22Rv1 (cell line): ENCODE data around the gene PFKFB3.
"Not testable (repeated sequence)": the region's sequence is repeated elsewhere in the genome, so short reads cannot be mapped to it uniquely, and the experiment has no call there.

ENCODE experiments used
- H3K27ac ChIP-seq: fragments of 450-650 bp; 2 replicates; pipeline ENCODE4 v1.5.1; 2017
- CTCF ChIP-seq: fragments of 450-650 bp; IDR thresholded peaks from 2 replicates; pipeline ENCODE4 v1.5.1; 2017; ENCODE audit warnings: mild to moderate bottlenecking
- ZFX ChIP-seq: fragments of 450-650 bp; IDR thresholded peaks from 2 replicates; pipeline ENCODE4 v1.6.1; 2017; ENCODE audit warnings: antibody characterized with exemption, borderline replicate concordance

The PFKFB3 gene

GRCh38 chr10:6203331-6204062, 765 bp downstream of the PFKFB3 start:
- TF ChIP-seq ZFX (no peak), CTCF (peak; percentile 52)
- H3K27ac ChIP-seq: peak overlapping the region; percentile 40

GRCh38 chr10:6204063-6204340, 1.3 kb downstream of the PFKFB3 start:
- no peak for TF ChIP-seq ZFX
- no peak for TF ChIP-seq CTCF
- no peak overlapping the region for H3K27ac ChIP-seq

- H3K27ac ChIP-seq: no peak overlapping the region
- TF ChIP-seq CTCF (no peak), ZFX (no peak)
Observed at GRCh38 chr10:6204341-6205191, 1.8 kb downstream of the PFKFB3 start.

DNA sequence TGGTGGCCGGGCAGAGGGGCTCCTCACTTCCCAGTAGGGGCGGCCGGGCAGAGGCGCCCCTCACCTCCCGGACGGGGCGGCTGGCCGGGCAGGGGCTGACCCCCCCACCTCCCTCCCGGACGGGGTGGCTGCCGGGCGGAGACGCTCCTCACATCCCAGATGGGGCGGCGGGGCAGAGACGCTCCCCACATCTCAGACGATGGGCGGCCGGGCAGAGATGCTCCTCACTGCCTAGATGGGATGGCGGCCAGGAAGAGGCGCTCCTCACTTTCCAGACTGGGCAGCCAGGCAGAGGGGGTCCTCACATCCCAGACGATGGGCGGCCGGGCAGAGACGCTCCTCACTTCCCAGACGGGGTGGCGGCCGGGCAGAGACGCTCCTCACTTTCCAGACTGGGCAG, 3.8 kb downstream of the PFKFB3 start:
- not testable (repeated sequence) for H3K27ac ChIP-seq

DNA sequence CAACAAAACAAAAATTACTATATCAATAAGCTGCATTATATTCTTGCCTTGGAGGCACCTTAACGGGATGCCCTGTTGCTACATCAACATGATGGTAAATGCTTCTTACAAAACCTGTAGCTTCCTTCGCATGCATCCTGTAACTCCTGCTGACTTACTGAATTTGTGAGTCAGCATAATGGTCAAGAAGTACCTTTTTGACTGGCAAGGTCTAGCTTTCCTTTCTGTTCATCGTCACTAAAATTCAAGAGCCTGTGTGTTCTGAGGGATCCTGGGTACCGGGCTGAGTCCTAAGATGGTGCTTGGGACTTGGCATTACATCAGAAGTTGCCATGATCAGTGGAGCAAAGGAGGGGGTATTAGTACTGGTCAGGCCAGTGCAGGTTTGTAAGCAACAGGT, 4.9 kb downstream of the PFKFB3 start:
- H3K27ac ChIP-seq: no peak overlapping the region
- TF ChIP-seq ZFX (no peak), CTCF (no peak)

DNA sequence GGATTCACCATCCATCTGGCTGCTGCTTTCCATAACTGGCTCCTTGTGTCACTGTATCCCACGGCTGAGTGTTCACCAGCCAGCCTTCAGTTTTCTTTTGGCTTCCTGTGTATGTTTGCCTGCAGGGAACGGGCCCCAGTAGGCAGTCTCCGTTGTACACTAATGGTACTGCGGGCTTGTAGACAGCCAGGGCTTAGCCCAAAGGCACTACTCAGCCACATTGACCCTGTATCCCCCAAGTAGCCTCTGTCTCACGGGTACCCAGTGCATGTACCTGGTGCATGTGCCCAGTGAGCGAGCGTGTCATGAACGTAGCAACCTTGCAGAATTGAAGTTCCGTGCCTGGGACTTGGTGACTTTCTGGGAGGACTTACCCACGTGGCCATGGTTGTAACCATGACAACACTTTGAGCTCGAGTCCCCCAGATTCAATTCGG, 6.1 kb downstream of the PFKFB3 start:
- no peak for TF ChIP-seq ZFX
- no peak for TF ChIP-seq CTCF
- no peak overlapping the region for H3K27ac ChIP-seq

DNA sequence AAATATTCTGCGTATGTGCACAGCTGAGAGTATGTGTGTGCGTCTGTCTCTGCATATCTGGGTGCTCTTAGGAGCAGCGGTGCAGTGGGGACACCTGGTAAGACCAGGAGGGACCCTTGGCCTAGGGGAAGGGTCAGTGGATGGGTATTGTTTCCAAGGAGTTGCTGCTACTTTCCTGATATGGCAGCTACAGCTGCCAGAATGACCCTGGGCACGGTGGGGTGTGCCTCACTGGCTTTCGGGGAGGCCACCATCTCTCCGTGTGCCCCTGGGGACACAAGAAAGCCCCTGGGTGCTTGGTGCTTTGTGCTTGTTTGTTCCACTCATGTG, 8.6 kb downstream of the PFKFB3 start:
- TF ChIP-seq ZFX: no peak
- no peak overlapping the region for H3K27ac ChIP-seq

- TF ChIP-seq CTCF (no peak), ZFX (no peak)
- H3K27ac ChIP-seq: no peak overlapping the region
Observed at GRCh38 chr10:6211671-6212635, 9.2 kb downstream of the PFKFB3 start.
